HFFc6 (cell line): ENCODE measurements around the gene HOXA3. TPM values are rescaled to one million over a fixed set of nuclear protein-coding genes. Genes with fewer than 3 reads are reported as not detected.

Source experiments
- DNase-seq: peaks from one replicate; pipeline ENCODE4 v3.0.0-alpha.2; 2018
- H3K27ac Mint-ChIP-seq: 2 replicates; pipeline ENCODE4 v1.8.0; 2020; ENCODE audit warnings: mild to moderate bottlenecking, mixed read lengths
- H3K27me3 Mint-ChIP-seq: 2 replicates; pipeline ENCODE4 v1.8.0; 2021; ENCODE audit warnings: mild to moderate bottlenecking, moderate library complexity, mixed read lengths; ENCODE audit not compliant: insufficient read depth
- H3K36me3 Mint-ChIP-seq: 2 replicates; pipeline ENCODE4 v1.8.0; 2021; ENCODE audit warnings: low read depth, mixed read lengths
- H3K4me1 Mint-ChIP-seq: 2 replicates; pipeline ENCODE4 v1.8.0; 2020; ENCODE audit warnings: low read depth, mixed read lengths
- H3K4me3 Mint-ChIP-seq: 2 replicates; pipeline ENCODE4 v1.8.0; 2020; ENCODE audit warnings: mild to moderate bottlenecking, moderate library complexity, mixed read lengths
- H3K9me3 Mint-ChIP-seq: 2 replicates; pipeline ENCODE4 v1.8.0; 2020; ENCODE audit warnings: mild to moderate bottlenecking, mixed read lengths
- CTCF ChIP-seq: fragments of 200-600 bp; sonication (generic); IDR thresholded peaks from 2 replicates; pipeline ENCODE4 v1.5.0; 2021; ENCODE audit warnings: antibody characterized with exemption, mild to moderate bottlenecking
- total RNA-seq, 6 experiments: library from RNA; stranded (reverse); fragmentation: NEBNext Ultra II Directional; extraction: Animal tissue kit (Norgen Biotek cat#: 25700); gene quantifications; 2 replicates in 1 of 6; 3 replicates in 5 of 6; pipeline ENCODE4 v1.2.3, GENCODE V29; 2021

The HOXA3 gene
- total RNA-seq, 6 experiments from 2014 or later, result 0.33 to 1.9 (median 1.1) TPM

GRCh38 chr7:27156916-27157701, 4.7 kb upstream of the HOXA3 start:
- no peak for DNase-seq
- peaks cover 7% of the 10 kb centered on the region for H3K36me3 Mint-ChIP-seq

GRCh38 chr7:27156508-27156898, 4.1 kb upstream of the HOXA3 start, which contains the start of gene HOXA7:
TSS of gene HOXA7 (minus strand) at chr7:27156675. CDS start at chr7:27156545, 130 bp downstream.
- peaks cover 34% of the 10 kb centered on the region for H3K4me1 Mint-ChIP-seq
- peaks cover 11% of the 10 kb centered on the region for H3K27me3 Mint-ChIP-seq
- H3K9me3 Mint-ChIP-seq, result no peaks in the 10 kb centered on the region
- no peak for TF ChIP-seq CTCF
- peak within 1 kb of the TSS; percentile 91 for H3K4me3 Mint-ChIP-seq
- peak; percentile 82 for DNase-seq
- peak within 1 kb of the TSS; percentile 91 for H3K27ac Mint-ChIP-seq
- peaks cover 5% of the 10 kb centered on the region for H3K36me3 Mint-ChIP-seq

More at GRCh38 chr7:27156916-27157701, 4.7 kb upstream of the HOXA3 start:
- peaks cover 11% of the 10 kb centered on the region for H3K27me3 Mint-ChIP-seq
- H3K27ac Mint-ChIP-seq, result no peak overlapping the region
- no peaks in the 10 kb centered on the region for H3K9me3 Mint-ChIP-seq
- H3K4me3 Mint-ChIP-seq, result peak overlapping the region; percentile 91
- no peak for TF ChIP-seq CTCF
- peaks cover 30% of the 10 kb centered on the region for H3K4me1 Mint-ChIP-seq

- DNase-seq, result no peak
- H3K4me3 Mint-ChIP-seq, result peak overlapping the region; percentile 91
These were observed 3.6 kb upstream of the HOXA3 start for GRCh38 chr7:27155816-27156507.

GRCh38 chr7:27154901-27155815, 2.8 kb upstream of the HOXA3 start:
- no peak for DNase-seq
- peak overlapping the region; percentile 91 for H3K4me3 Mint-ChIP-seq

More at GRCh38 chr7:27155816-27156507, 3.6 kb upstream of the HOXA3 start:
- H3K27me3 Mint-ChIP-seq, result peaks cover 11% of the 10 kb centered on the region
- peaks cover 39% of the 10 kb centered on the region for H3K4me1 Mint-ChIP-seq
- peak overlapping the region; percentile 91 for H3K27ac Mint-ChIP-seq
- TF ChIP-seq CTCF, result no peak
- no peaks in the 10 kb centered on the region for H3K9me3 Mint-ChIP-seq
- peaks cover 5% of the 10 kb centered on the region for H3K36me3 Mint-ChIP-seq

More at GRCh38 chr7:27154901-27155815, 2.8 kb upstream of the HOXA3 start:
- peaks cover 44% of the 10 kb centered on the region for H3K4me1 Mint-ChIP-seq
- peaks cover 11% of the 10 kb centered on the region for H3K27me3 Mint-ChIP-seq
- H3K36me3 Mint-ChIP-seq, result peaks cover 5% of the 10 kb centered on the region
- no peak for TF ChIP-seq CTCF
- no peaks in the 10 kb centered on the region for H3K9me3 Mint-ChIP-seq
- H3K27ac Mint-ChIP-seq, result peak overlapping the region; percentile 91
